Panc1 (cell line): ENCODE data around the gene MAP2K7. TPM values are rescaled to one million over a fixed set of nuclear protein-coding genes. Genes with fewer than 3 reads are reported as not detected.

Experiments used
- ATAC-seq: fragments of 200-7000 bp; cut with Tn5 transposase; 2 replicates; pipeline ENCODE4 v1.9.1; 2020; ENCODE audit warnings: mild to moderate bottlenecking, moderate library complexity
- BruUV-seq: library from RNA; stranded (reverse); fragments of 400-500 nt; replicated peaks from 2 replicates; lab custom pipeline; 2021; lab: Mats Ljungman, UMichigan
- CTCF ChIA-PET: fragments of 300-600 bp; sonication (Branson Sonifier 250); formaldehyde crosslinking; loops from one replicate; lab custom pipeline; 2022; ENCODE audit warnings: antibody characterized with exemption; lab: Charles Lee
- POLR2A ChIA-PET: fragments of 300-600 bp; sonication (Branson Sonifier 250); formaldehyde crosslinking; loops from one replicate; lab custom pipeline; 2022; ENCODE audit warnings: antibody characterized with exemption; lab: Charles Lee
- DNase-seq: peaks from one replicate; pipeline ENCODE4 v3.0.0-alpha.2; 2010; ENCODE audit warnings: low read depth, low spot score
- H3K27ac ChIP-seq: 2 replicates; pipeline ENCODE4 v1.5.1; 2011; ENCODE audit warnings: mild to moderate bottlenecking, low read length, inconsistent platforms
- H3K27me3 ChIP-seq: fragments of 200-500 bp; sonication (Bioruptor generic); 2 replicates; pipeline ENCODE4 v1.6.0; 2014; ENCODE audit warnings: low read length, inconsistent platforms; ENCODE audit not compliant: control insufficient read depth, insufficient read depth
- H3K36me3 ChIP-seq: fragments of 200-500 bp; sonication (Bioruptor generic); 2 replicates; pipeline ENCODE4 v1.5.1; 2014; ENCODE audit warnings: inconsistent platforms, mild to moderate bottlenecking, low read length, moderate library complexity; ENCODE audit not compliant: control insufficient read depth, insufficient read depth
- H3K4me1 ChIP-seq: 2 replicates; pipeline ENCODE4 v1.5.1; 2011; ENCODE audit warnings: inconsistent platforms, mild to moderate bottlenecking, low read length, moderate library complexity; ENCODE audit not compliant: control insufficient read depth, insufficient read depth
- H3K4me3 ChIP-seq, 2 experiments: 2 replicates each; pipeline ENCODE4 v1.5.1; 2011 to 2012; ENCODE audit warnings: low read depth in 2 of 2, low read length in 2 of 2, mild to moderate bottlenecking in 2 of 2, inconsistent platforms in 1 of 2, moderate library complexity in 1 of 2
- H3K9me3 ChIP-seq: fragments of 200-500 bp; sonication (Bioruptor generic); 2 replicates; pipeline ENCODE4 v1.5.1; 2014; ENCODE audit warnings: low read depth, mild to moderate bottlenecking, inconsistent platforms, low read length, moderate library complexity; ENCODE audit not compliant: control insufficient read depth, insufficient read depth
- TCF7L2 ChIP-seq: IDR thresholded peaks from 2 replicates; pipeline ENCODE4 v1.6.1; 2011; ENCODE audit warnings: mild to moderate bottlenecking, low read depth, low read length, inconsistent platforms
- in situ Hi-C: cut with HindIII; loops from 2 replicates; pipeline ENCODE4 v1.10.0; 2016; ENCODE audit warnings: low sequenced_read_pairs, low pct_unique_long_range_greater_than_20kb
- intact Hi-C: fragments of 100-400 bp; cut with micrococcal nuclease; formaldehyde crosslinking; loops from one replicate; pipeline ENCODE4 v1.10.0; 2022; ENCODE audit not compliant: unreplicated experiment
- total RNA-seq: library from RNA; stranded (reverse); gene quantifications from one replicate; pipeline ENCODE4 v1.2.1, GENCODE V29; 2021; ENCODE audit not compliant: unreplicated experiment
- TF ChIP-seq, protein P1 (sequence below): fragments of 450-650 bp; IDR thresholded peaks from 2 replicates; pipeline ENCODE4 v1.5.1; 2017; ENCODE audit warnings: mild to moderate bottlenecking
- TF ChIP-seq, protein P2 (sequence below), 2 experiments: IDR thresholded peaks; 2 replicates each; pipeline ENCODE4 v1.6.1; 2011 to 2012; ENCODE audit warnings: low read depth in 2 of 2, control low read depth in 1 of 2, low read length in 1 of 2, mild to moderate bottlenecking in 1 of 2, moderate library complexity in 1 of 2; ENCODE audit not compliant: insufficient read depth in 1 of 2

Gene MAP2K7
- total RNA-seq, 1 experiment from 2014 or later: 32.9 TPM

GRCh38 chr19:7916955-7917266 lies 13.2 kb downstream of the MAP2K7 start:
- intact Hi-C loops (no loop called here), in situ Hi-C loops (no loop called here)
- Histone ChIP-seq H3K27me3 (no peaks in the 10 kb centered on the region), H3K4me1 (peaks cover 13% of the 10 kb centered on the region), H3K4me3 (peak overlapping the region; percentile 61 to 62), H3K36me3 (no peaks in the 10 kb centered on the region; the same call in 1 of the 2 replicates), H3K27ac (peak overlapping the region; percentile 66), H3K9me3 (no peaks in the 10 kb centered on the region)
- TF ChIP-seq, protein P1, sequence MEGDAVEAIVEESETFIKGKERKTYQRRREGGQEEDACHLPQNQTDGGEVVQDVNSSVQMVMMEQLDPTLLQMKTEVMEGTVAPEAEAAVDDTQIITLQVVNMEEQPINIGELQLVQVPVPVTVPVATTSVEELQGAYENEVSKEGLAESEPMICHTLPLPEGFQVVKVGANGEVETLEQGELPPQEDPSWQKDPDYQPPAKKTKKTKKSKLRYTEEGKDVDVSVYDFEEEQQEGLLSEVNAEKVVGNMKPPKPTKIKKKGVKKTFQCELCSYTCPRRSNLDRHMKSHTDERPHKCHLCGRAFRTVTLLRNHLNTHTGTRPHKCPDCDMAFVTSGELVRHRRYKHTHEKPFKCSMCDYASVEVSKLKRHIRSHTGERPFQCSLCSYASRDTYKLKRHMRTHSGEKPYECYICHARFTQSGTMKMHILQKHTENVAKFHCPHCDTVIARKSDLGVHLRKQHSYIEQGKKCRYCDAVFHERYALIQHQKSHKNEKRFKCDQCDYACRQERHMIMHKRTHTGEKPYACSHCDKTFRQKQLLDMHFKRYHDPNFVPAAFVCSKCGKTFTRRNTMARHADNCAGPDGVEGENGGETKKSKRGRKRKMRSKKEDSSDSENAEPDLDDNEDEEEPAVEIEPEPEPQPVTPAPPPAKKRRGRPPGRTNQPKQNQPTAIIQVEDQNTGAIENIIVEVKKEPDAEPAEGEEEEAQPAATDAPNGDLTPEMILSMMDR: no peak
- no peak for DNase-seq
- POLR2A ChIA-PET: interaction anchor here (1.3 kb wide), 1 partner anchor 27 kb away, joined by 4 read pairs; the partner anchor contains the start of gene TIMM44
- no TSS peak for BruUV-seq
- CTCF ChIA-PET: no interaction called here
- ATAC-seq: no peak

DNA sequence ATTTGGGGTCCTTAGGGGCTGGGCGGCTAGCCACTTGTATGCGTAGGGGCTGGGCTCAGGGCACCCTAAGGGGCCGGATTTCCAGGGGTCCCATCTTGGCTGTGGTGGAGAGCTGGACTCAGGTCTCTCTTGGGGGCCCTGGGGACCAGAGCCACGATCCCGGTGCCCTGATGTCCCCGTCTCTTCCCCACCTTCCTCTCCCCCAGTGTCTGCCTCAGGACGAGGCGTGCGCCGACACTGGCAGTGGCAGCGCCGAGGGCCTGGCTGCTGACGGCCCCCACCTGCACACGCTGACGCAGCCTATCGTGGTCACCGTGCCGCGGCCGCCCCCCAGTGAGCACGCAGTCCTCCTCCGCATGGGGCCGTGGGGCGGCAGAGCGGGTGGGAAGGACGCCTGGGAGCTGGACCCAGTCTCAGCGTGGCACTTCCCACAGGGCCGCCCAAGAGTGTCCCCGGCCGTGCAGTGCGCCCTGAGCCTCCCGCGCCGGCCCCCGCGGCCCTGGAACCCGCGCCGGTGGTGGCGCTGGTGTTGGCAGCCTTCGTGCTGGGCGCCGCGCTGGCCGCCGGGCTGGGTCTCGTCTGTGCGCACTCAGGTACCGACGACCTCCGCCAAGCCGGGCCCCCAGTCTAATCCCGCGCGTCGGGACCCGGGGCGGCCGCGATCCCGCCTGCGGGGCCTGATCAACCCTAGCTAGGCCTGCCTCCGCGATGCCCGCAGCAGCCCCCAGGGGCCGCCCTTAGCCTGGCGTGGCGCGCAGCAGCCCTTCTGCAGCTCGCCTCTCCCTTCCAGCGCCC lies 13.8 kb downstream of the MAP2K7 start:
- ChIA-PET POLR2A (interaction anchor here (1.3 kb wide), 1 partner anchor 26 kb away, joined by 4 read pairs; the partner anchor contains the start of gene TIMM44), CTCF (no interaction called here)
- no peaks in the 10 kb centered on the region for H3K9me3 ChIP-seq
- H3K36me3 ChIP-seq: no peaks in the 10 kb centered on the region; the same call in 1 of the 2 replicates
- intact Hi-C loops: no loop called here
- peaks cover 16% of the 10 kb centered on the region for H3K4me1 ChIP-seq
- peak; percentile 63 for ATAC-seq
- DNase-seq: no peak
- peak overlapping the region; percentile 66 for H3K27ac ChIP-seq
- no peaks in the 10 kb centered on the region for H3K27me3 ChIP-seq
- in situ Hi-C loops: no loop called here
- H3K4me3 ChIP-seq: peak overlapping the region; percentile 61 to 62
- TF ChIP-seq, protein P1: peak; percentile 88
- TF ChIP-seq, protein P2, sequence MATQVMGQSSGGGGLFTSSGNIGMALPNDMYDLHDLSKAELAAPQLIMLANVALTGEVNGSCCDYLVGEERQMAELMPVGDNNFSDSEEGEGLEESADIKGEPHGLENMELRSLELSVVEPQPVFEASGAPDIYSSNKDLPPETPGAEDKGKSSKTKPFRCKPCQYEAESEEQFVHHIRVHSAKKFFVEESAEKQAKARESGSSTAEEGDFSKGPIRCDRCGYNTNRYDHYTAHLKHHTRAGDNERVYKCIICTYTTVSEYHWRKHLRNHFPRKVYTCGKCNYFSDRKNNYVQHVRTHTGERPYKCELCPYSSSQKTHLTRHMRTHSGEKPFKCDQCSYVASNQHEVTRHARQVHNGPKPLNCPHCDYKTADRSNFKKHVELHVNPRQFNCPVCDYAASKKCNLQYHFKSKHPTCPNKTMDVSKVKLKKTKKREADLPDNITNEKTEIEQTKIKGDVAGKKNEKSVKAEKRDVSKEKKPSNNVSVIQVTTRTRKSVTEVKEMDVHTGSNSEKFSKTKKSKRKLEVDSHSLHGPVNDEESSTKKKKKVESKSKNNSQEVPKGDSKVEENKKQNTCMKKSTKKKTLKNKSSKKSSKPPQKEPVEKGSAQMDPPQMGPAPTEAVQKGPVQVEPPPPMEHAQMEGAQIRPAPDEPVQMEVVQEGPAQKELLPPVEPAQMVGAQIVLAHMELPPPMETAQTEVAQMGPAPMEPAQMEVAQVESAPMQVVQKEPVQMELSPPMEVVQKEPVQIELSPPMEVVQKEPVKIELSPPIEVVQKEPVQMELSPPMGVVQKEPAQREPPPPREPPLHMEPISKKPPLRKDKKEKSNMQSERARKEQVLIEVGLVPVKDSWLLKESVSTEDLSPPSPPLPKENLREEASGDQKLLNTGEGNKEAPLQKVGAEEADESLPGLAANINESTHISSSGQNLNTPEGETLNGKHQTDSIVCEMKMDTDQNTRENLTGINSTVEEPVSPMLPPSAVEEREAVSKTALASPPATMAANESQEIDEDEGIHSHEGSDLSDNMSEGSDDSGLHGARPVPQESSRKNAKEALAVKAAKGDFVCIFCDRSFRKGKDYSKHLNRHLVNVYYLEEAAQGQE (IDR thresholded peaks at IDR 0.05; ENCODE audit: insufficient read depth in 1 of 2, low read depth in 2 of 2, low read length in 1 of 2): no peak
- TF ChIP-seq TCF7L2: 0 out of 2 replicates have a peak, but pooled peaks have one; percentile 16
- no TSS peak for BruUV-seq
